ENCODE results near the gene AUNIP.

Gene AUNIP, protein sequence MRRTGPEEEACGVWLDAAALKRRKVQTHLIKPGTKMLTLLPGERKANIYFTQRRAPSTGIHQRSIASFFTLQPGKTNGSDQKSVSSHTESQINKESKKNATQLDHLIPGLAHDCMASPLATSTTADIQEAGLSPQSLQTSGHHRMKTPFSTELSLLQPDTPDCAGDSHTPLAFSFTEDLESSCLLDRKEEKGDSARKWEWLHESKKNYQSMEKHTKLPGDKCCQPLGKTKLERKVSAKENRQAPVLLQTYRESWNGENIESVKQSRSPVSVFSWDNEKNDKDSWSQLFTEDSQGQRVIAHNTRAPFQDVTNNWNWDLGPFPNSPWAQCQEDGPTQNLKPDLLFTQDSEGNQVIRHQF

DNA sequence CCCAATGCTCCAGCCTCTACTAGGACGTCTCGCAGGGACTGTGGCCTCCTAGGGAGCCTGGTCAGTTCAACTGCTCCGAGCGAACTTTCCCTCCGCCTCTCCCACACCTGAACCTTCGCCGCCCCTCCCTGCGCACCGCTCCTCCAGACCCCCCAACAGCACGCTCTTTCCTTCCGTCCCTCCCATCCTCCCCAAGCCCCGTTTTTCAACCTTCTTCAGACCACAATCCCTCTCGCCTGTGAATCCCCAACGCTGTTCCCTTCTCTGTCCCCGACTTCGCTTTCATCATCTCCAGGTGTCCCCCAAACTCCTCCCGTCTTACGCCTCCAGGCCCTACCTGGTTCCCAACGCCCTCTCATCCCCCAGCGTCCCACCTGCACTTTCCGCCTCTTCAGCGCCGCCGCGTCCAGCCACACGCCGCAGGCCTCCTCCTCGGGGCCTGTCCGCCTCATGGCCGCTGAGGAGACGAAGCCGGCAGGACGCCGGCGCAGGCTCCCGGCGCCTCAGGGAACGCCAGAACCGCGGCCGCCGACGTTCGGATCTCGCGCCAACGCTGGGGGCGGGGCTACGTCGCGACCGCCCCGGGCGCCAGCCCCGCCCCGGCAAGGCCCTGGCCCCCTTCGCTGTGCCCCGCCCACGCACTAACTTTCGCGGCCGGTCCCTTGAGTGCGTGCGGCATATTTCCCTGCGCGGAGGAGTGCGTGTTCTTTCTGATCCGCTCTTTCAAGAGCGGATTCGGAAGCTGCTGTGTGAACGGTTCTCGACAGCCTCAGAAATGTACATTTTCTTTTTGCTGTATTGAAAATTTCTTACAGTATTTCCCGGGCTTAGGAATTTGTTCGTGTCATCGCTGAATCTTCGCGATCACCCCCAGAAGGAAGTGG lies at the start of gene AUNIP:
Gene AUNIP, minus strand, starts transcription at position 552 of the 884 bp plus-strand sequence. Its CDS starts 100 bp downstream, at position 452.
- Histone ChIP-seq H3K27me3 (ENCODE audit: control insufficient read depth in 2 of 2, insufficient read depth in 2 of 2, low read length in 2 of 2) (no peaks in the 10 kb centered on the region), H3K36me3 (ENCODE audit: control insufficient read depth in 2 of 2, insufficient read depth in 2 of 2, low read length in 2 of 2) (peaks cover 0 to 4% of the 10 kb centered on the region in 2 donors), H3K9ac (ENCODE audit: low read depth in 1 of 2, low read length in 2 of 2) (peak within 1 kb of the TSS; percentile 81 to 89), H3K27ac (ENCODE audit: low read depth in 2 of 2, low read length in 2 of 2) (peak within 1 kb of the TSS; percentile 78), H3K4me3 (ENCODE audit: low read length in 2 of 2) (peak within 1 kb of the TSS; percentile 71 to 89), H3K4me1 (ENCODE audit: control insufficient read depth in 2 of 2, insufficient read depth in 2 of 2, low read length in 2 of 2) (peaks cover 7 to 18% of the 10 kb centered on the region in 2 donors), H3K9me3 (ENCODE audit: control insufficient read depth in 2 of 2, low read length in 2 of 2) (no peaks in the 10 kb centered on the region)

- Histone ChIP-seq H3K27ac (ENCODE audit: low read depth in 2 of 2, low read length in 2 of 2) (no peak overlapping the region), H3K4me3 (ENCODE audit: low read length in 2 of 2) (no peak overlapping the region), H3K4me1 (ENCODE audit: control insufficient read depth in 2 of 2, insufficient read depth in 2 of 2, low read length in 2 of 2) (peaks cover 9 to 13% of the 10 kb centered on the region in 2 donors), H3K27me3 (ENCODE audit: control insufficient read depth in 2 of 2, insufficient read depth in 2 of 2, low read length in 2 of 2) (no peaks in the 10 kb centered on the region), H3K9ac (ENCODE audit: low read depth in 1 of 2, low read length in 2 of 2) (no peak overlapping the region), H3K9me3 (ENCODE audit: control insufficient read depth in 2 of 2, low read length in 2 of 2) (no peaks in the 10 kb centered on the region), H3K36me3 (ENCODE audit: control insufficient read depth in 2 of 2, insufficient read depth in 2 of 2, low read length in 2 of 2) (no peaks in the 10 kb centered on the region)
These were observed 49.8 kb upstream of the AUNIP start for GRCh38 chr1:25909040-25909439.

GRCh38 chr1:25908161-25908560 lies 48.9 kb upstream of the AUNIP start:
- Histone ChIP-seq H3K9me3 (ENCODE audit: control insufficient read depth in 2 of 2, low read length in 2 of 2) (no peaks in the 10 kb centered on the region), H3K9ac (ENCODE audit: low read depth in 1 of 2, low read length in 2 of 2) (no peak overlapping the region), H3K27me3 (ENCODE audit: control insufficient read depth in 2 of 2, insufficient read depth in 2 of 2, low read length in 2 of 2) (no peaks in the 10 kb centered on the region), H3K36me3 (ENCODE audit: control insufficient read depth in 2 of 2, insufficient read depth in 2 of 2, low read length in 2 of 2) (no peaks in the 10 kb centered on the region), H3K4me3 (ENCODE audit: low read length in 2 of 2) (no peak overlapping the region), H3K27ac (ENCODE audit: low read depth in 2 of 2, low read length in 2 of 2) (no peak overlapping the region), H3K4me1 (ENCODE audit: control insufficient read depth in 2 of 2, insufficient read depth in 2 of 2, low read length in 2 of 2) (peaks cover 9 to 13% of the 10 kb centered on the region in 2 donors)

DNA sequence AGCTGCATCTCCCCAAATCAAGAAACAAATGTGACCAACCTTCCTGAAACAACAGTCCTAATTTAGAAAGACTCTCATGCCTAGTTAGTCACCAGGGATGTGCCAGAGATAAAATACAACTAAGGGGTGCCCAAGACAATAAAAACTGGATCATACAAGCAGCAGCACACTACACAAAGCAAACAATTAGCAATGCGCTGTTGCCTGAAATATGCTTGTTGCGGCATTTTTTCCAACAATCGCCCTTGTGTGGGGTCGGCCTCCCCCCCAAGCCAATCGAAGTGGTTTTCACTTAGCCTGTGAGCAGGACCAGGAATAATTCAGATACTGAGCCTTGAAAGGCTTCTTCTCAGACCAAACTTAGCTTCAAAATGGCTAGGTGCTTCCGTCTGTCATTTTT lies 48.3 kb upstream of the AUNIP start:
- H3K27me3 ChIP-seq (ENCODE audit: control insufficient read depth in 2 of 2, insufficient read depth in 2 of 2, low read length in 2 of 2) = no peaks in the 10 kb centered on the region
- H3K27ac ChIP-seq (ENCODE audit: low read depth in 2 of 2, low read length in 2 of 2) = no peak overlapping the region
- H3K9me3 ChIP-seq (ENCODE audit: control insufficient read depth in 2 of 2, low read length in 2 of 2) = no peaks in the 10 kb centered on the region
- peaks cover under 1% of the 10 kb centered on the region in 2 donors for H3K36me3 ChIP-seq (ENCODE audit: control insufficient read depth in 2 of 2, insufficient read depth in 2 of 2, low read length in 2 of 2)
- no peak overlapping the region for H3K4me3 ChIP-seq (ENCODE audit: low read length in 2 of 2)
- peaks cover 9 to 13% of the 10 kb centered on the region in 2 donors for H3K4me1 ChIP-seq (ENCODE audit: control insufficient read depth in 2 of 2, insufficient read depth in 2 of 2, low read length in 2 of 2)
- H3K9ac ChIP-seq (ENCODE audit: low read depth in 1 of 2, low read length in 2 of 2) = no peak overlapping the region

GRCh38 chr1:25906644-25907300 lies 47.5 kb upstream of the AUNIP start:
- Histone ChIP-seq H3K9ac (ENCODE audit: low read depth in 1 of 2, low read length in 2 of 2) (peak overlapping the region in 1 of 2 donors; percentile 52), H3K4me1 (ENCODE audit: control insufficient read depth in 2 of 2, insufficient read depth in 2 of 2, low read length in 2 of 2) (peaks cover 9 to 13% of the 10 kb centered on the region in 2 donors), H3K27me3 (ENCODE audit: control insufficient read depth in 2 of 2, insufficient read depth in 2 of 2, low read length in 2 of 2) (no peaks in the 10 kb centered on the region), H3K27ac (ENCODE audit: low read depth in 2 of 2, low read length in 2 of 2) (no peak overlapping the region), H3K36me3 (ENCODE audit: control insufficient read depth in 2 of 2, insufficient read depth in 2 of 2, low read length in 2 of 2) (peaks cover 3 to 5% of the 10 kb centered on the region in 2 donors), H3K4me3 (ENCODE audit: low read length in 2 of 2) (peak overlapping the region; percentile 63 to 67), H3K9me3 (ENCODE audit: control insufficient read depth in 2 of 2, low read length in 2 of 2) (no peaks in the 10 kb centered on the region)

- peak within 1 kb of the TSS in 1 of 2 donors; percentile 44 for H3K27ac ChIP-seq (ENCODE audit: low read depth in 2 of 2, low read length in 2 of 2)
- H3K4me1 ChIP-seq (ENCODE audit: control insufficient read depth in 2 of 2, insufficient read depth in 2 of 2, low read length in 2 of 2) = peaks cover 9 to 13% of the 10 kb centered on the region in 2 donors
- H3K9me3 ChIP-seq (ENCODE audit: control insufficient read depth in 2 of 2, low read length in 2 of 2) = no peaks in the 10 kb centered on the region
- peak within 1 kb of the TSS; percentile 67 to 84 for H3K4me3 ChIP-seq (ENCODE audit: low read length in 2 of 2)
- H3K27me3 ChIP-seq (ENCODE audit: control insufficient read depth in 2 of 2, insufficient read depth in 2 of 2, low read length in 2 of 2) = no peaks in the 10 kb centered on the region
- peak within 1 kb of the TSS in 1 of 2 donors; percentile 52 for H3K9ac ChIP-seq (ENCODE audit: low read depth in 1 of 2, low read length in 2 of 2)
- peaks cover 3 to 5% of the 10 kb centered on the region in 2 donors for H3K36me3 ChIP-seq (ENCODE audit: control insufficient read depth in 2 of 2, insufficient read depth in 2 of 2, low read length in 2 of 2)
These were observed 46.7 kb upstream of the AUNIP start, which contains the start of gene STMN1 for GRCh38 chr1:25905680-25906643. STMN1 (minus strand) TSS chr1:25906419; CDS start chr1:25904676, 1,743 bp downstream.

- Histone ChIP-seq H3K27me3 (ENCODE audit: control insufficient read depth in 2 of 2, insufficient read depth in 2 of 2, low read length in 2 of 2) (no peaks in the 10 kb centered on the region), H3K27ac (ENCODE audit: low read depth in 2 of 2, low read length in 2 of 2) (peak overlapping the region in 1 of 2 donors; percentile 44), H3K4me3 (ENCODE audit: low read length in 2 of 2) (peak overlapping the region; percentile 67 to 84), H3K9ac (ENCODE audit: low read depth in 1 of 2, low read length in 2 of 2) (peak overlapping the region; percentile 50 to 58), H3K9me3 (ENCODE audit: control insufficient read depth in 2 of 2, low read length in 2 of 2) (no peaks in the 10 kb centered on the region), H3K36me3 (ENCODE audit: control insufficient read depth in 2 of 2, insufficient read depth in 2 of 2, low read length in 2 of 2) (peaks cover 3 to 6% of the 10 kb centered on the region in 2 donors), H3K4me1 (ENCODE audit: control insufficient read depth in 2 of 2, insufficient read depth in 2 of 2, low read length in 2 of 2) (peaks cover 9 to 13% of the 10 kb centered on the region in 2 donors)
These were observed 45.9 kb upstream of the AUNIP start for GRCh38 chr1:25904943-25905679.

DNA sequence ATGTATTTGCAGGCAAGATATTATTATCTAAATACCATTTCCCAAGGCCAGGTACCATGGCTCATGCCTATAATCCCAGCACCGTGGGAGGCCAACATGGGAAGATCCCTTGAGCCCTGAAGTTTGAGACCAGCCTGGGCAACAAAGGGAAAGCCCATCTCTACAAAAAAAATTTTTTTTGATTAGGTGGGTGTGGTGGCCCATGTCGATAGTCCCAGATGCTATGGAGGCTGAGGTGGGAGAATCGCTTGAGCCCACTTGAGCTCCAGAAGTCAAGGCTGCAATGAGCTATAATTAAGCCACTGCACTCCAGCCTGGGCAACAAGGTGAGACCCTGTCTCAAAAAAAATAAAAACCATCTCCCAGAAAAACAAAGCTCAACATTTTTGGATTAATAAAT lies 44.7 kb upstream of the AUNIP start:
- Histone ChIP-seq H3K9me3 (ENCODE audit: control insufficient read depth in 2 of 2, low read length in 2 of 2) (no peaks in the 10 kb centered on the region), H3K4me1 (ENCODE audit: control insufficient read depth in 2 of 2, insufficient read depth in 2 of 2, low read length in 2 of 2) (peaks cover 9 to 13% of the 10 kb centered on the region in 2 donors), H3K27ac (ENCODE audit: low read depth in 2 of 2, low read length in 2 of 2) (no peak overlapping the region), H3K4me3 (ENCODE audit: low read length in 2 of 2) (no peak overlapping the region), H3K27me3 (ENCODE audit: control insufficient read depth in 2 of 2, insufficient read depth in 2 of 2, low read length in 2 of 2) (no peaks in the 10 kb centered on the region), H3K36me3 (ENCODE audit: control insufficient read depth in 2 of 2, insufficient read depth in 2 of 2, low read length in 2 of 2) (peaks cover 3 to 15% of the 10 kb centered on the region in 2 donors), H3K9ac (ENCODE audit: low read depth in 1 of 2, low read length in 2 of 2) (no peak overlapping the region)

All from mucosa of rectum (tissue), 2 donors.